ENCODE measurements around the gene NPHP3.

The NPHP3 gene

DNA sequence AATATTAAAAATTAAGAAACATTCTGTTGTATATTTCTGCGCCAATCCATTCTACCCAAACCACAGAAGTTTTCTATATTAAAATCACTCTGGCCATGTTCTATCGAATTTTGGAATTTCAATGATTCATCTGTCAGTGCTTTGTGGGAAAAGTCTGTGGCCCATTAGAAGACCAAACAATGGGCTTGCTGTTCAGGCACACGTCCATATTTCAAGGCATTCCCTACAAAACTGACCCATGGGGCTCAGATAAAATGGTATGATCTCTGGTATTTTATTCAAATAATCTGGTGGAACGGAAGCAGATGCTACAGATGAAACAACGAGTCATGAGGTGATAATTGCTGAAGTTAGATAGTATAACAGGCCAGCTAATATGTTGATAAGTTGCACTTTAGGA, 12.4 kb downstream of the NPHP3 start:
- no peaks in the 10 kb centered on the region for H3K36me3 ChIP-seq (ENCODE audit: insufficient read depth)
- TF ChIP-seq, protein P1, sequence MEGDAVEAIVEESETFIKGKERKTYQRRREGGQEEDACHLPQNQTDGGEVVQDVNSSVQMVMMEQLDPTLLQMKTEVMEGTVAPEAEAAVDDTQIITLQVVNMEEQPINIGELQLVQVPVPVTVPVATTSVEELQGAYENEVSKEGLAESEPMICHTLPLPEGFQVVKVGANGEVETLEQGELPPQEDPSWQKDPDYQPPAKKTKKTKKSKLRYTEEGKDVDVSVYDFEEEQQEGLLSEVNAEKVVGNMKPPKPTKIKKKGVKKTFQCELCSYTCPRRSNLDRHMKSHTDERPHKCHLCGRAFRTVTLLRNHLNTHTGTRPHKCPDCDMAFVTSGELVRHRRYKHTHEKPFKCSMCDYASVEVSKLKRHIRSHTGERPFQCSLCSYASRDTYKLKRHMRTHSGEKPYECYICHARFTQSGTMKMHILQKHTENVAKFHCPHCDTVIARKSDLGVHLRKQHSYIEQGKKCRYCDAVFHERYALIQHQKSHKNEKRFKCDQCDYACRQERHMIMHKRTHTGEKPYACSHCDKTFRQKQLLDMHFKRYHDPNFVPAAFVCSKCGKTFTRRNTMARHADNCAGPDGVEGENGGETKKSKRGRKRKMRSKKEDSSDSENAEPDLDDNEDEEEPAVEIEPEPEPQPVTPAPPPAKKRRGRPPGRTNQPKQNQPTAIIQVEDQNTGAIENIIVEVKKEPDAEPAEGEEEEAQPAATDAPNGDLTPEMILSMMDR (conservative IDR thresholded peaks at IDR 0.05; ENCODE audit: low read depth, low read length): no peak

DNA sequence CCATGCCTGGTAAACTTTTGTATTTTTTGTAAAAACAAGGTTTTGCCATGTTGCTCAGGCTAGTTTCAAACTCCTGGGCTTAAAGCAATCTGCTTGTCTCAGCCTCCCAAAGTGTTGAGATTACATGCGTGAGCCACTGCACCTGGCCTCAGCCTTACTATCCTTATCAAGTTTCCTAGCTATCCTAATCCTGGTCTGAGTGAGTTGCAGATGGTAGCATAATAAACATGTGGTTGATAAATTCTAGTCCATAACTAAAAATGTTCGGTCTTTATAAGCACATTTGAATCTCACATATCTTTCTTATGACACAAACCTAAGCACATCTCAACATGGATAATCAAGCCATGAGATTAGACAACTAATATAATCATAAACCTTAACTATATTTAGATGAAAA, 18.5 kb downstream of the NPHP3 start:
- no peak overlapping the region for H3K4me2 ChIP-seq
- H2AFZ ChIP-seq (ENCODE audit: low read depth): no peak overlapping the region
- H3K4me1 ChIP-seq (ENCODE audit: low read depth, poor library complexity, severe bottlenecking): no peaks in the 10 kb centered on the region
- no peaks in the 10 kb centered on the region for H3K27me3 ChIP-seq (ENCODE audit: insufficient read depth, low read depth)
- no peak overlapping the region for H3K4me3 ChIP-seq (IDR thresholded peaks at IDR 0.05; ENCODE audit: insufficient read depth, low read depth, low read length)
- no peaks in the 10 kb centered on the region for H3K36me3 ChIP-seq (ENCODE audit: insufficient read depth)
- no peak overlapping the region for H3K9ac ChIP-seq
- H4K20me1 ChIP-seq (ENCODE audit: insufficient read depth): no peaks in the 10 kb centered on the region
- H3K27ac ChIP-seq: no peak overlapping the region
- no peaks in the 10 kb centered on the region for H3K79me2 ChIP-seq (ENCODE audit: insufficient read depth, low read depth)
- TF ChIP-seq, protein P1 (conservative IDR thresholded peaks at IDR 0.05; ENCODE audit: low read depth, low read length): no peak

More for the DNA sequence above, 12.4 kb downstream of the NPHP3 start:
- no peaks in the 10 kb centered on the region for H3K79me2 ChIP-seq (ENCODE audit: insufficient read depth, low read depth)
- H3K4me1 ChIP-seq (ENCODE audit: low read depth, poor library complexity, severe bottlenecking): no peaks in the 10 kb centered on the region
- H3K4me3 ChIP-seq (IDR thresholded peaks at IDR 0.05; ENCODE audit: insufficient read depth, low read depth, low read length): no peak overlapping the region
- no peak overlapping the region for H3K4me2 ChIP-seq
- H3K27ac ChIP-seq: no peak overlapping the region
- no peak overlapping the region for H3K9ac ChIP-seq
- no peak overlapping the region for H2AFZ ChIP-seq (ENCODE audit: low read depth)
- H3K27me3 ChIP-seq (ENCODE audit: insufficient read depth, low read depth): no peaks in the 10 kb centered on the region
- no peaks in the 10 kb centered on the region for H4K20me1 ChIP-seq (ENCODE audit: insufficient read depth)

DNA sequence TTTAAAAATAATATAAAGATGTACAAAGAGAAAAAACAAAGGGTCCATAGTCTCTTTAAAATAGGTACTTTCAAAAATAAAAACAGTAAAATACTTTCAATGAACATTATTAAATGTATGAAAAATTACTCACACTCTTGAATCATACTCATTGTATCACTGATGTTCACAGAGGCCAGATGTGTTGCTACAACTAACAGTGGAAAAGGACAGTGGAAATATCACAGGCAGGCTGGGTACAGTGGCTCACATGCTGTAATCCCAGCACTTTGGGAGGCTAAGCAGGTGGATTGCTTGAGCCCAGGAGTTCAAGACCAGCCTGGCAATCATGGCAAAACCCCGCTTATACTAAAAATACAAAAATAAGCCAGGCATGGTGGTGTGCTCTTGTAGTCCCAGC, 26.8 kb downstream of the NPHP3 start:
- H3K27ac ChIP-seq: no peak overlapping the region
- TF ChIP-seq, protein P1 (conservative IDR thresholded peaks at IDR 0.05; ENCODE audit: low read depth, low read length): no peak
- H3K36me3 ChIP-seq (ENCODE audit: insufficient read depth): no peaks in the 10 kb centered on the region

DNA sequence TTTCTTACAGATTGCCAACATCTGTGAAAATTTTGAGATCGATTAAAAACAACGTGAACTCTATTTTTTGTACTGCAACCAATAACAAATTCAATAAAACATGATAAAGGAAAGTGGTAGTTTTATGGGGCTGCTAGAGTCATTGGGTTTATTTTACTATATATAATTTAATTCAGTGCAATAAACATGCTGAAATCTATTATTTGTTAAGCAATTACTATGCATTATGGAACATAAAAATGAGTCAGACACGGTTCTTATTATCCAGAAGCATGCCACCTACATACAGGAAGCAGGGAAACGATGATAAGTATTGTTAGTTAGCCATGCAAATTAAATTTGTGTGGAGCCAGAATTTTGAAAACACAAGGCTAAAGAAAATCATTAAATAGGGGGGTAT, 27.2 kb downstream of the NPHP3 start:
- TF ChIP-seq, protein P1 (conservative IDR thresholded peaks at IDR 0.05; ENCODE audit: low read depth, low read length): no peak
- Histone ChIP-seq H3K4me2 (no peak overlapping the region), H2AFZ (ENCODE audit: low read depth) (no peak overlapping the region), H3K36me3 (ENCODE audit: insufficient read depth) (no peaks in the 10 kb centered on the region), H3K79me2 (ENCODE audit: insufficient read depth, low read depth) (no peaks in the 10 kb centered on the region), H4K20me1 (ENCODE audit: insufficient read depth) (no peaks in the 10 kb centered on the region), H3K27ac (no peak overlapping the region), H3K4me1 (ENCODE audit: low read depth, poor library complexity, severe bottlenecking) (no peaks in the 10 kb centered on the region), H3K4me3 (IDR thresholded peaks at IDR 0.05; ENCODE audit: insufficient read depth, low read depth, low read length) (no peak overlapping the region), H3K27me3 (ENCODE audit: insufficient read depth, low read depth) (no peaks in the 10 kb centered on the region), H3K9ac (no peak overlapping the region)

More for the DNA sequence above, 26.8 kb downstream of the NPHP3 start:
- no peaks in the 10 kb centered on the region for H3K27me3 ChIP-seq (ENCODE audit: insufficient read depth, low read depth)
- H2AFZ ChIP-seq (ENCODE audit: low read depth): no peak overlapping the region
- H3K4me1 ChIP-seq (ENCODE audit: low read depth, poor library complexity, severe bottlenecking): no peaks in the 10 kb centered on the region
- no peak overlapping the region for H3K4me2 ChIP-seq
- H3K4me3 ChIP-seq (IDR thresholded peaks at IDR 0.05; ENCODE audit: insufficient read depth, low read depth, low read length): no peak overlapping the region
- H3K79me2 ChIP-seq (ENCODE audit: insufficient read depth, low read depth): no peaks in the 10 kb centered on the region
- no peaks in the 10 kb centered on the region for H4K20me1 ChIP-seq (ENCODE audit: insufficient read depth)
- no peak overlapping the region for H3K9ac ChIP-seq
